Measurements from ENCODE around the gene PUS7. TPM values are rescaled to one million over a fixed set of nuclear protein-coding genes. Genes with fewer than 3 reads are reported as not detected.

PUS7 gene
- total RNA-seq, 1 donor from 2014 or later = 20.0 TPM

- Mint-ChIP-seq H3K36me3 (ENCODE audit: unreplicated experiment) (no peaks in the 10 kb centered on the region), H3K4me3 (ENCODE audit: unreplicated experiment) (no peak overlapping the region), H3K9me3 (ENCODE audit: unreplicated experiment) (no peaks in the 10 kb centered on the region), H3K4me1 (ENCODE audit: low read depth, unreplicated experiment) (peaks cover 1% of the 10 kb centered on the region), H3K27me3 (ENCODE audit: unreplicated experiment) (no peaks in the 10 kb centered on the region), H3K27ac (ENCODE audit: unreplicated experiment) (no peak overlapping the region)
- no peak for TF ChIP-seq CTCF (IDR thresholded peaks at IDR 0.05; ENCODE audit: partially characterized antibody, unreplicated experiment)
- no peak for DNase-seq
Measured at GRCh38 chr7:105497016-105497415, 25.1 kb downstream of the PUS7 start.

- Mint-ChIP-seq H3K27me3 (ENCODE audit: unreplicated experiment) (no peaks in the 10 kb centered on the region), H3K9me3 (ENCODE audit: unreplicated experiment) (no peaks in the 10 kb centered on the region), H3K4me1 (ENCODE audit: low read depth, unreplicated experiment) (peaks cover 1% of the 10 kb centered on the region), H3K36me3 (ENCODE audit: unreplicated experiment) (no peaks in the 10 kb centered on the region), H3K27ac (ENCODE audit: unreplicated experiment) (no peak overlapping the region), H3K4me3 (ENCODE audit: unreplicated experiment) (no peak overlapping the region)
- TF ChIP-seq CTCF (IDR thresholded peaks at IDR 0.05; ENCODE audit: partially characterized antibody, unreplicated experiment) = no peak
- no peak for DNase-seq
Measured at GRCh38 chr7:105496521-105496920, 25.6 kb downstream of the PUS7 start.

GRCh38 chr7:105493923-105494315, 28.2 kb downstream of the PUS7 start:
- no peaks in the 10 kb centered on the region for H3K9me3 Mint-ChIP-seq (ENCODE audit: unreplicated experiment)
- H3K27ac Mint-ChIP-seq (ENCODE audit: unreplicated experiment) = no peak overlapping the region
- no peak for TF ChIP-seq CTCF (IDR thresholded peaks at IDR 0.05; ENCODE audit: partially characterized antibody, unreplicated experiment)
- no peaks in the 10 kb centered on the region for H3K27me3 Mint-ChIP-seq (ENCODE audit: unreplicated experiment)
- no peaks in the 10 kb centered on the region for H3K36me3 Mint-ChIP-seq (ENCODE audit: unreplicated experiment)
- no peak for DNase-seq
- H3K4me1 Mint-ChIP-seq (ENCODE audit: low read depth, unreplicated experiment) = peaks cover 1% of the 10 kb centered on the region
- H3K4me3 Mint-ChIP-seq (ENCODE audit: unreplicated experiment) = no peak overlapping the region

GRCh38 chr7:105493196-105493922, 28.7 kb downstream of the PUS7 start:
- no peak overlapping the region for H3K27ac Mint-ChIP-seq (ENCODE audit: unreplicated experiment)
- DNase-seq = no peak
- peaks cover 2% of the 10 kb centered on the region for H3K4me1 Mint-ChIP-seq (ENCODE audit: low read depth, unreplicated experiment)
- no peak for TF ChIP-seq CTCF (IDR thresholded peaks at IDR 0.05; ENCODE audit: partially characterized antibody, unreplicated experiment)
- no peaks in the 10 kb centered on the region for H3K9me3 Mint-ChIP-seq (ENCODE audit: unreplicated experiment)
- H3K27me3 Mint-ChIP-seq (ENCODE audit: unreplicated experiment) = no peaks in the 10 kb centered on the region
- H3K4me3 Mint-ChIP-seq (ENCODE audit: unreplicated experiment) = no peak overlapping the region
- no peaks in the 10 kb centered on the region for H3K36me3 Mint-ChIP-seq (ENCODE audit: unreplicated experiment)

GRCh38 chr7:105489409-105489808, 32.7 kb downstream of the PUS7 start:
- Mint-ChIP-seq H3K36me3 (ENCODE audit: unreplicated experiment) (no peaks in the 10 kb centered on the region), H3K4me3 (ENCODE audit: unreplicated experiment) (no peak overlapping the region), H3K27me3 (ENCODE audit: unreplicated experiment) (no peaks in the 10 kb centered on the region), H3K9me3 (ENCODE audit: unreplicated experiment) (peaks cover 2% of the 10 kb centered on the region), H3K27ac (ENCODE audit: unreplicated experiment) (no peak overlapping the region), H3K4me1 (ENCODE audit: low read depth, unreplicated experiment) (peaks cover 12% of the 10 kb centered on the region)
- no peak for TF ChIP-seq CTCF (IDR thresholded peaks at IDR 0.05; ENCODE audit: partially characterized antibody, unreplicated experiment)
- no peak for DNase-seq

All from glutamatergic neuron (in vitro differentiated cells).